Gastrocnemius medialis (tissue), 4 donors: ENCODE results near the gene MAML3.

ENCODE experiments used
- POLR2A ChIP-seq, 2 donors: fragments of 450-650 bp; IDR thresholded peaks; one replicate each; pipeline ENCODE4 v1.6.1; 2017; ENCODE audit warnings: antibody characterized with exemption in 2 of 2, mild to moderate bottlenecking in 2 of 2, moderate library complexity in 2 of 2
- TF ChIP-seq, protein P1 (sequence below), 5 experiments: fragments of 450-650 bp in 3 of 5; fragments of 200-600 bp in 2 of 5; sonication (generic) in 2 of 5; IDR thresholded peaks in 4 of 5; conservative IDR thresholded peaks in 1 of 5; 1 replicate in 4 of 5; 2 replicates in 1 of 5; pipeline ENCODE4 v1.5.1; 2016 to 2019; ENCODE audit warnings: antibody characterized with exemption in 5 of 5, mild to moderate bottlenecking in 3 of 5, moderate library complexity in 3 of 5

DNA sequence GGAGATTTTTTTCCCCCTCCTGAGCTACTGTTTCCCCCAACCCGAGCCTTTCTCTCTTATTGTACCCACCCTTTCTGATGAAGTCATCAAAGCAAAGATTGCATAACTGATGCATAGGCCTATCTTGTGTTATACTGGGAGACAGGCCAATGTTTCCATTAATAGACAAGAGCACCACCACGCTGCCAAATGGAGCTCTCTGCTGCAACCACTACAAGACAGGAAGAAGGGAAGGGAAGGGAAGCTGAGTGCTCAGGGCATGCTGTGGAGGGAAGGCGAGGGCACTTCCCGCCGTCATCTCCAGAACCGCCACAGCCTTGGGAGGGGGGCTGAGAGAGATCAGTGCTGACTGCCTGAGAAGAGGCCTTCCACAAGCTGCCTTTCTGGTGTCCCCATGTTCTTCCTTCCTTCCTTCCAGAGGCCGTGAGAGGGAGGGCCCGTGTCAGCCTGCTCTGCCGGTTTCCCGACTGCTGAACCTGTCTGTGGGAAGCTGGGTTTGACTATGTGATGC lies 413.4 kb downstream of the MAML3 start:
- TF ChIP-seq, protein P1, sequence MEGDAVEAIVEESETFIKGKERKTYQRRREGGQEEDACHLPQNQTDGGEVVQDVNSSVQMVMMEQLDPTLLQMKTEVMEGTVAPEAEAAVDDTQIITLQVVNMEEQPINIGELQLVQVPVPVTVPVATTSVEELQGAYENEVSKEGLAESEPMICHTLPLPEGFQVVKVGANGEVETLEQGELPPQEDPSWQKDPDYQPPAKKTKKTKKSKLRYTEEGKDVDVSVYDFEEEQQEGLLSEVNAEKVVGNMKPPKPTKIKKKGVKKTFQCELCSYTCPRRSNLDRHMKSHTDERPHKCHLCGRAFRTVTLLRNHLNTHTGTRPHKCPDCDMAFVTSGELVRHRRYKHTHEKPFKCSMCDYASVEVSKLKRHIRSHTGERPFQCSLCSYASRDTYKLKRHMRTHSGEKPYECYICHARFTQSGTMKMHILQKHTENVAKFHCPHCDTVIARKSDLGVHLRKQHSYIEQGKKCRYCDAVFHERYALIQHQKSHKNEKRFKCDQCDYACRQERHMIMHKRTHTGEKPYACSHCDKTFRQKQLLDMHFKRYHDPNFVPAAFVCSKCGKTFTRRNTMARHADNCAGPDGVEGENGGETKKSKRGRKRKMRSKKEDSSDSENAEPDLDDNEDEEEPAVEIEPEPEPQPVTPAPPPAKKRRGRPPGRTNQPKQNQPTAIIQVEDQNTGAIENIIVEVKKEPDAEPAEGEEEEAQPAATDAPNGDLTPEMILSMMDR (IDR thresholded peaks at IDR 0.05 in 4 of 5, conservative IDR thresholded peaks at IDR 0.05 in 1 of 5): peak in 4 of 5 experiments; percentile 2 to 44 (median 30)
- TF ChIP-seq POLR2A (IDR thresholded peaks at IDR 0.05): no peak
